Measurements from ENCODE around the gene ST7. TPM values are rescaled to one million over a fixed set of nuclear protein-coding genes. Genes with fewer than 3 reads are reported as not detected.

The ST7 gene
- total and polyA plus RNA-seq, 2 experiments from 2014 or later, result 9.9 to 18.3 TPM

GRCh38 chr7:117090791-117091190 lies 137.5 kb downstream of the ST7 start (continued):
- TF ChIP-seq ZNF462 (CRISPR knock-in tag; IDR thresholded peaks at IDR 0.05), result no peak
- no peak for TF ChIP-seq EZH2 (IDR thresholded peaks at IDR 0.05; ENCODE audit: low read depth, unreplicated experiment)
- no peak for TF ChIP-seq CREB1 (CRISPR knock-in tag; IDR thresholded peaks at IDR 0.05; ENCODE audit: low read depth)

GRCh38 chr7:117091721-117092120 lies 138.4 kb downstream of the ST7 start:
- Histone ChIP-seq H3K27ac (ENCODE audit: low read depth) (no peak overlapping the region), H3K9me2 (ENCODE audit: insufficient read depth) (no peaks in the 10 kb centered on the region), H3K79me2 (replicated peaks; ENCODE audit: insufficient read depth) (0 out of 2 replicates have a peak, but pooled peaks cover 4% of the 10 kb centered on the region), H3K36me3 (ENCODE audit: insufficient read depth) (no peaks in the 10 kb centered on the region), H3K27me3 (ENCODE audit: insufficient read depth) (no peaks in the 10 kb centered on the region), H3F3A (replicated peaks; ENCODE audit: low read depth) (no peaks in the 10 kb centered on the region), H3K4me2 (no peak overlapping the region), H2AFZ (no peak overlapping the region), H4K20me1 (replicated peaks; ENCODE audit: insufficient read depth) (no peaks in the 10 kb centered on the region), H3K4me3 (no peak overlapping the region), H3K4me1 (ENCODE audit: insufficient read depth) (no peaks in the 10 kb centered on the region)
- no peaks in the 10 kb centered on the region for H3K9me3 Mint-ChIP-seq
- TF ChIP-seq ZNF331 (CRISPR knock-in tag; IDR thresholded peaks at IDR 0.05; ENCODE audit: low read depth) (no peak), CTCF (conservative IDR thresholded peaks at IDR 0.05; ENCODE audit: low read depth in 2 of 2) (no peak), CREB1 (CRISPR knock-in tag; IDR thresholded peaks at IDR 0.05; ENCODE audit: low read depth) (no peak)
- no peaks in the 10 kb centered on the region for H3K27me3 Mint-ChIP-seq (ENCODE audit: insufficient read depth, low read depth, poor library complexity)
- H3K27ac Mint-ChIP-seq, result no peak overlapping the region
- no peak for DNase-seq (ENCODE audit: low spot score)
- no peaks in the 10 kb centered on the region for H3K36me3 Mint-ChIP-seq (ENCODE audit: low read depth)
- no peak overlapping the region for H3K4me3 Mint-ChIP-seq
- ATAC-seq, result no peak
- H3K4me1 Mint-ChIP-seq, result peaks cover 3% of the 10 kb centered on the region; the same call in 1 of the 3 replicates
